ENCODE results near the gene XDH.
A peak's percentile ranks its signal among the peaks of the same experiment; 100 is the strongest.

Gene XDH

DNA sequence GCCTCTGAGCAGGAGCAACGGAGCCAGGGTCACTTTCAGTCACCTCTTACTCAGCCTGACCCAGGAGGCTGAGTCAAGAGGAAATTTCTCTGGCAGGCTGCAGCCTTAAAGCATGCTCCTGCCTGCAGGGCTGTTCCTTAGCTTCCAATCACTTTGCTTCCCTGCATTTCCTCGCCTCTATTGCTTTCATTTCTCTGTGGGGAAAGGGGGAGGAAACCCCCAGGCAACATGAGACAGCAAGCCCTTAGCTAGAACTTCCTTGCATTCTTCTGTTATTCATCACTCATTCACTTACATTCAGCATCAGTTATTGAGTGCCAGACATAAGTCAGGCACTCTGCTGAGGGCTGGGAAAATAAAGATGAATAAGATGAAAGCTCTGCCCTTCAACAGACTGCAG is 13.0 kb downstream of the XDH start:
- DNase-seq: no peak

GRCh38 chr2:31398881-31399280 is 15.7 kb downstream of the XDH start:
- no peak for DNase-seq

- DNase-seq: no peak
Observed at GRCh38 chr2:31397094-31397493, 17.4 kb downstream of the XDH start.

- DNase-seq: no peak
Observed at GRCh38 chr2:31390324-31390723, 24.2 kb downstream of the XDH start.

- no peak for DNase-seq
Observed at GRCh38 chr2:31388736-31389135, 25.8 kb downstream of the XDH start.

- no peak for DNase-seq
Observed at GRCh38 chr2:31387850-31388249, 26.7 kb downstream of the XDH start.

- no peak for DNase-seq
Observed at GRCh38 chr2:31386648-31387047, 27.9 kb downstream of the XDH start.

GRCh38 chr2:31386172-31386571 is 28.4 kb downstream of the XDH start:
- DNase-seq: no peak

GRCh38 chr2:31384771-31385276 is 29.7 kb downstream of the XDH start:
- no peak for DNase-seq

GRCh38 chr2:31384351-31384750 is 30.2 kb downstream of the XDH start:
- DNase-seq: peak in 1 of 5 experiments; percentile 52

GRCh38 chr2:31383471-31384153 is 30.9 kb downstream of the XDH start:
- DNase-seq: peak in 1 of 5 experiments; percentile 17

DNA sequence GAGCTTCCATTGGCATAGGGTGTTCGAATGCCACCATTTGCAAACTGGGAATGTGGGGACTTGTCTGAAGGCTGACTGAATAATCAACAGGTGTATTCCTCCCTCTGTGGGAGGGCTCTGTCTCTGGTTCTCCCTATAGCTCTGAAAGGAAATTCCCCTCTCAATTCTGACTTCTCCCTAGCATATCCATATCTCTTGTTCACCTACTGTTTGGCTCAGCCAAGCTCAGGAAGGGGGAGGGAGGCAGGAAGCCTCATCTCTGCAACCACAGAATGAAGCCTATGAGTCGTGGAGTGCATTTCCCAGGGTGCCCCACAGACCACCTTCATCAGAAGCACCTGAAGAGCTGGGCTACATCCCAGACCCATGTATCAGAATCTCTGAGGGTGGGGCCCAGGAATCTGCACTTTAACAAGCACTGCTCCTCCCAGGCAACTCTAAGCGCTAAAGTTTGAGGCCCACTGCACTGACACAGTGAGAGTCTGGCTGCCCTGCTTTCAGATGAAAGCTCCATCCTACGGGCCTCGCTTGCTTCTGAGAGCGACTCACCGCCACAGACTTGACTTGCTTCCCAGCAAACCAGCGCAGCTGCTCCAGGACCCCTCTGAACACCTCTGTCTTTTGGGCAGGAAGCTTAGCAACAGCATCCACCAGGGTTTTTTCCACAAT is 32.0 kb downstream of the XDH start:
- peak in 1 of 5 experiments; percentile 14 for DNase-seq

DNA sequence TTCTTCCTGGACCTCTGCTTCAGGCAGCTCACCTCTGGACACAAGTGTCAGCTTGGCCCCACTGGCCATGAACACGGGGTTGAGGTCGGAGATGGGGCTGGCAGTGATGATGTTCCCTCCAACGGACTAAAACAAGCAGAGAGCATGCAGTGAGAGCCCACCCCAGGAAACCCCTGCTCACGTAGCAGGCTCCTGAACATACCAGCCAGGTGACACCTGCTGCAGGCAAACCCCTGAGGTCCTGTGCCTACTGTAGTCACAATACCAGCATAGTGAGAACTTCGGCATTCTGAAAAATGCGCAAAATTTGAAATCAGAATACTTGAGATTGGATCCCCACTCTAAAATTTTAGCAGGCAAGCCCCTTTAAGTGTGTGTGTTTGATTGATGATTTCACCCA is 32.9 kb downstream of the XDH start:
- DNase-seq: no peak

- no peak for DNase-seq
Observed at GRCh38 chr2:31380243-31380642, 34.3 kb downstream of the XDH start.

GRCh38 chr2:31379747-31380146 is 34.8 kb downstream of the XDH start:
- no peak for DNase-seq

GRCh38 chr2:31378791-31379501 is 35.6 kb downstream of the XDH start:
- DNase-seq: no peak

DNA sequence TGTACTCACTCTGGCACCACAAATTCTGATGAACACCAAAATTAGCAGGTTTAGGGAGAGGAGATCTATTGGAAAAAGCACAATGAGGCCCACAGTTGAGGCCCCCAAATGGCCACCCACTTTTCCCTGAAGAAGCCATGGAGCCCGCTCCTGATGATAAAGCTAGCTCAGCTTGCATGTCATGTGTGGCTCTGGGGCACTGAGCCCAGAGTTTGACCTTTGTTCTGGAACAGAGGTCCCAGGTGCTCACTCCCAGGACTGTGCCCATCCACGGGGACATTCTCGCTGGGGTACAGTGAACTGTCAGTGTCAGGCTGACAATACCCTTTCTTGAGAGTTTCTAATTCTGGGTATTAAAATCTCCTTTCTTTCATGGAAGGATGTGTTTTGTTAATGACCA is 36.2 kb downstream of the XDH start:
- no peak for DNase-seq

DNA sequence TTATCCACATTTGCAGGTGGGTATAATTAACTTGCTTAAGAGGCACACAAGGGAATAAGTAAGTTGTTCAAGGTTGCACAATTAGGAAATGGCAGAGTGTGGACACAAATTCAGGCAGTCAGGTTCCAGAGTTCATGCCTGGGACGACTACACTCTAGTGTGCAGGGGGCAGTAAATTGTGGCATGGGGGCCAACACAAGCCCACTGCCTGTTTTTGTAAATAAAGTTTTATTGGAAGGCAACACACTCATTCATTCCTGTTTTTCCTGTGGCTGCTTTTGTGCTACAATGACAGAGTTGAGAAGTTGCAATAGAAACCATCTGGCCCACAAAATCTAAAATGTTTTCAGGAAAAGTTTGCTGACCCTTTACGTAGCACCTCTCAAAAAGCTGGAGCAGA is 41.4 kb downstream of the XDH start:
- DNase-seq: no peak

- DNase-seq: no peak
Observed at GRCh38 chr2:31372097-31372496, 42.4 kb downstream of the XDH start.

DNA sequence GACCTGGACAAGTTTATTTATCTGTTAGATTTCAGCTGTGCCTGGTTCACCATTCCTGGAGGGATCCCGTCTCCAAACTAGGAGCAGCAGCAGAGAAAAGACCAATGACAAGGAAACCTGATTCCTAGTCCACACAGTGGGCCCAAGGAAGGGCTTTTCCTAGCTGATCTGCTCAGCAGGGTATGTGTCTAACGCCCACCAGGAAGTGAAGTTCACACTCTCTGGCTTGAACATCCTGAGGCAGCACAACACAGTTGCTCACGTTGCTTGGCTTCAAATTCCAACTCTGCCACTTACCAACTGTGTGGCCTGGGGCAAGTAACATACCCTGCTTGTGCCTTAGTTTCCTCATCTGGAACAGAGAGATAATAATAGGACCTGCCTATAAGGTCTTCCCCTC is 42.9 kb downstream of the XDH start:
- DNase-seq: no peak

- no peak for DNase-seq
Observed at GRCh38 chr2:31366733-31367132, 47.8 kb downstream of the XDH start.

- DNase-seq: no peak
Observed at GRCh38 chr2:31365834-31366505, 48.6 kb downstream of the XDH start.

GRCh38 chr2:31365348-31365747 is 49.2 kb downstream of the XDH start:
- DNase-seq: no peak
